Upper lobe of left lung (tissue), 6 donors: Measurements from ENCODE around the gene PPP3R1. TPM values are rescaled to one million over a fixed set of nuclear protein-coding genes. Genes with fewer than 3 reads are reported as not detected.

ENCODE experiments used
- ATAC-seq, 2 donors: fragments of 200-7000 bp; cut with Tn5 transposase; one replicate each; pipeline ENCODE4 v1.9.1; 2022; ENCODE audit warnings: mild to moderate bottlenecking in 2 of 2, moderate library complexity in 2 of 2; ENCODE audit not compliant: low FRiP score in 2 of 2
- DNase-seq, 2 donors: peaks; one replicate each; pipeline ENCODE4 v3.0.0-alpha.2; 2019 to 2020
- H3K27ac ChIP-seq, 4 donors: fragments of 200-600 bp; sonication (generic); one replicate each; pipeline ENCODE4 v1.5.1; 2016 to 2019
- H3K27me3 ChIP-seq, 4 donors: fragments of 200-600 bp; sonication (generic); one replicate each; pipeline ENCODE4 v1.5.1; 2017 to 2019
- H3K36me3 ChIP-seq, 4 donors: fragments of 200-600 bp; sonication (generic); one replicate each; pipeline ENCODE4 v1.5.1; 2016 to 2019
- H3K4me1 ChIP-seq, 4 donors: fragments of 200-600 bp; sonication (generic); one replicate each; pipeline ENCODE4 v1.5.1; 2018 to 2019
- H3K4me3 ChIP-seq, 4 donors: fragments of 200-600 bp; sonication (generic); one replicate each; pipeline ENCODE4 v1.5.1; 2017 to 2019; ENCODE audit warnings: mild to moderate bottlenecking in 2 of 4, moderate library complexity in 1 of 4
- H3K9me3 ChIP-seq, 4 donors: fragments of 200-600 bp; sonication (generic); one replicate each; pipeline ENCODE4 v1.5.1; 2018 to 2019
- EP300 ChIP-seq, 4 donors: sonication (generic); formaldehyde crosslinking; IDR thresholded peaks; one replicate each; pipeline ENCODE4 v1.5.1; 2017; ENCODE audit warnings: antibody characterized with exemption in 4 of 4, control low read depth in 2 of 4
- POLR2A ChIP-seq, 4 donors: fragments of 450-650 bp; IDR thresholded peaks; one replicate each; pipeline ENCODE4 v1.5.1; 2016 to 2017; ENCODE audit warnings: antibody characterized with exemption in 4 of 4, mild to moderate bottlenecking in 2 of 4
- POLR2AphosphoS5 ChIP-seq, 2 donors: sonication (generic); formaldehyde crosslinking; IDR thresholded peaks; one replicate each; pipeline ENCODE4 v1.5.1; 2017; ENCODE audit warnings: antibody characterized with exemption in 2 of 2
- WGBS, 2 donors: methylation state at CpG; one replicate each; pipeline ENCODE4 v1.1.5; 2017 to 2018; 5-methylcytosine and 5-hydroxymethylcytosine counted together
- total RNA-seq, 6 donors: library from RNA; depleted of rRNA in 4 of 6; stranded (reverse); fragments of >200 nt in 4 of 6; gene quantifications; one replicate each; pipeline versions ENCODE4 v1.1.0 to v1.2.1, GENCODE V29; 2016 to 2021
- TF ChIP-seq, protein P1 (sequence below), 6 experiments: fragments of 450-650 bp in 4 of 6; fragments of 200-600 bp in 2 of 6; sonication (generic) in 2 of 6; IDR thresholded peaks; one replicate each; pipeline ENCODE4 v1.5.1; 2016 to 2019; ENCODE audit warnings: antibody characterized with exemption in 6 of 6
- donor health status: DM: no; HTN: no; CAD: no; lungs with moderate emphysema.
- donor health status: DM: no; HTN: yes; CAD: no; lungs with severe emphysema.

Gene PPP3R1
- total RNA-seq, 6 donors from 2014 or later: 14.7 to 56.6 (median 45.4) TPM

DNA sequence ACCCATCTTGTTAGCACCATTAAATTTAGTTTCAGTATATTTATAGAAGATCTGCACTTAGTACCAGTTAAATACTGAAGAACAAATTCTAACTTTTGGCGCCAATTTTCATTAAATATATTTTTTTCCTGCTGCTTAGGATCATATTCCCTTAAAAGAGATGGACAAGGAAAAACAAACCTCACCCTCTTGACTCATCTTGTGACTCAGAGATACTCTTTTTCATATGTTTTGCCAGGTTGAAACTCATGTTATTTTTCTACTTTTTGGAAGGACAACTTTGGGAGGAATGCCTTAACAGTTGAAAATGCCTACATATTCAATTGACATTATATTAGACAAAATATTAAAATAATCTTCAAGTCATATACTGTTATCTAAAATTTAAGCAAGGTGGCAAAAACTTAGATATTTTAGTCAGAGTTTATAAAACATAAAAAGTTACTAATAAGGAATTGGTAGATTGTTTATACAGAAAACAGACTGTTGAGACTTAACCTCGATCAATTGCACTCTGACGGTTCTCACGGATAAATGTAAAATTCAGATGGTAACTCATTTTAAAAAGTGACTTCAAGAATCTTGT, 58.5 kb downstream of the PPP3R1 start:
- DNase-seq: no peak
- peak in 1 of 2 donors; percentile 57 for ATAC-seq
- Histone ChIP-seq H3K9me3 (no peaks in the 10 kb centered on the region), H3K4me1 (peaks cover 14 to 59% (median 42%) of the 10 kb centered on the region in 4 donors), H3K27ac (no peak overlapping the region), H3K36me3 (no peaks in the 10 kb centered on the region), H3K27me3 (no peaks in the 10 kb centered on the region), H3K4me3 (no peak overlapping the region)
- WGBS, 2 donors: 88 to 96% methylated on average over 4 of the region's 4 CpGs
- TF ChIP-seq EP300 (IDR thresholded peaks at IDR 0.05): no peak
- TF ChIP-seq, protein P1, sequence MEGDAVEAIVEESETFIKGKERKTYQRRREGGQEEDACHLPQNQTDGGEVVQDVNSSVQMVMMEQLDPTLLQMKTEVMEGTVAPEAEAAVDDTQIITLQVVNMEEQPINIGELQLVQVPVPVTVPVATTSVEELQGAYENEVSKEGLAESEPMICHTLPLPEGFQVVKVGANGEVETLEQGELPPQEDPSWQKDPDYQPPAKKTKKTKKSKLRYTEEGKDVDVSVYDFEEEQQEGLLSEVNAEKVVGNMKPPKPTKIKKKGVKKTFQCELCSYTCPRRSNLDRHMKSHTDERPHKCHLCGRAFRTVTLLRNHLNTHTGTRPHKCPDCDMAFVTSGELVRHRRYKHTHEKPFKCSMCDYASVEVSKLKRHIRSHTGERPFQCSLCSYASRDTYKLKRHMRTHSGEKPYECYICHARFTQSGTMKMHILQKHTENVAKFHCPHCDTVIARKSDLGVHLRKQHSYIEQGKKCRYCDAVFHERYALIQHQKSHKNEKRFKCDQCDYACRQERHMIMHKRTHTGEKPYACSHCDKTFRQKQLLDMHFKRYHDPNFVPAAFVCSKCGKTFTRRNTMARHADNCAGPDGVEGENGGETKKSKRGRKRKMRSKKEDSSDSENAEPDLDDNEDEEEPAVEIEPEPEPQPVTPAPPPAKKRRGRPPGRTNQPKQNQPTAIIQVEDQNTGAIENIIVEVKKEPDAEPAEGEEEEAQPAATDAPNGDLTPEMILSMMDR (IDR thresholded peaks at IDR 0.05): no peak
- TF ChIP-seq POLR2AphosphoS5 (IDR thresholded peaks at IDR 0.05): no peak
- no peak for TF ChIP-seq POLR2A (IDR thresholded peaks at IDR 0.05)

DNA sequence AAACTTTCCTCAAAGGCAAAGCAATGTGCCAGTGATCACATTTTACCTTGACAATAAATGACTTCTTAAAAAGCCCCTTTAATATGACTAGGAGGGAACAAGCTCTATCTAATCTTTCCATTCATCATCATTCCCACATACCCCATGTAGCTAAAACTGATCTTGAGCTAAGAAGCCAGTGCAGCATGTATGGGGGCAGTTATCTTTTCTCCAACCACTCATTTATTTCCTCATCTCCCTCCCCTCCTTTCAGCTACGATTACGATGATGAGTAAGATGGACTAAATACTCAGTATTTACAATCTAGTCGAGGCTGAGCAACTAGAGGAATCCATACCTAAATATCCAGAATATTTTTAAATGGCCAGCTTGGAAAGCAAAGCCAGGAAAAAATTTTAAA, 59.2 kb downstream of the PPP3R1 start:
- no peaks in the 10 kb centered on the region for H3K9me3 ChIP-seq
- 67 to 68% methylated on average over 3 of the region's 3 CpGs for WGBS, 2 donors
- ATAC-seq (no peak), DNase-seq (no peak)
- H3K36me3 ChIP-seq: no peaks in the 10 kb centered on the region
- TF ChIP-seq EP300 (IDR thresholded peaks at IDR 0.05) (no peak), POLR2A (IDR thresholded peaks at IDR 0.05) (no peak), POLR2AphosphoS5 (IDR thresholded peaks at IDR 0.05) (no peak)
- TF ChIP-seq, protein P1 (IDR thresholded peaks at IDR 0.05): no peak
- peaks cover 14 to 65% (median 47%) of the 10 kb centered on the region in 4 donors for H3K4me1 ChIP-seq
- no peaks in the 10 kb centered on the region for H3K27me3 ChIP-seq
- H3K27ac ChIP-seq: no peak overlapping the region
- no peak overlapping the region for H3K4me3 ChIP-seq

DNA sequence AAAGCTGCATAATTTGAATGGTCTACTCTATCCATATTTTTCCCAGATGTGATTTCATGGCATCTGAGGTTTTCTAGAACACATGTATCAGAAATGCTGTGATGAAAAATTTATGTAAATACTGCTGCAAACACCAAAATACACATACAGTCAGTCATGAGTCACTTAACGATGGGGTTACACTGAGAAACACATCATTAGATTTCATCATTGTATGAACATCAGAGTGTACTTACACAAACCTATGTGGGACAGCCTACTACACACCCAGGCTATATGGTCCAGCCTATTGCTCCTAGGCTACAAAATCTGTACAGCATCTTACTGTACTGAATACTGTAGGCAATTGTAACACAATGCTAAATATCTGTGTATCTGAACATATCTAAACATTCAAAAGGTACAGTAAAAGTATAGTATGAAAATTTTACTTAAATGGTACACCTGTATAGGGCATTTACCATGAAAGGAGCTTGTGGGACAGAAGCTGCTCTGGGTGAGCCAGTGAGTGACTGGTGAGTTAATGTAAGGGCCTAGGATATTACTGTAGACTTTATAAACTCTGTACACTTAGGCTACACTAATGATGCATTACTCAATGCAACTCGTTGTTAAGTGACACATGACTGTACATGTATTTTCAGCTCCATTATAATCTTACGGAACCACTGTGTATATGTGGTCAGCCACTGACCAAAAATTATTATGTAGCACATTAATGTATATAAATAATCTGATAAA, 61.2 kb downstream of the PPP3R1 start:
- WGBS, 2 donors: 45 to 52% methylated on average over 3 of the region's 3 CpGs
- Histone ChIP-seq H3K27ac (no peak overlapping the region), H3K27me3 (no peaks in the 10 kb centered on the region), H3K4me3 (no peak overlapping the region), H3K36me3 (peaks cover 0 to 4% (median 0%) of the 10 kb centered on the region in 4 donors), H3K9me3 (no peaks in the 10 kb centered on the region), H3K4me1 (peaks cover 19 to 68% (median 40%) of the 10 kb centered on the region in 4 donors)
- DNase-seq (no peak), ATAC-seq (peak in 1 of 2 donors; percentile 25)
- no peak for TF ChIP-seq EP300 (IDR thresholded peaks at IDR 0.05)
- TF ChIP-seq POLR2A (IDR thresholded peaks at IDR 0.05): no peak
- TF ChIP-seq, protein P1 (IDR thresholded peaks at IDR 0.05): no peak
- TF ChIP-seq POLR2AphosphoS5 (IDR thresholded peaks at IDR 0.05): no peak

- TF ChIP-seq POLR2AphosphoS5 (IDR thresholded peaks at IDR 0.05): no peak
- TF ChIP-seq EP300 (IDR thresholded peaks at IDR 0.05): no peak
- no peak for TF ChIP-seq POLR2A (IDR thresholded peaks at IDR 0.05)
- TF ChIP-seq, protein P1 (IDR thresholded peaks at IDR 0.05): no peak
- Histone ChIP-seq H3K4me3 (no peak overlapping the region), H3K27ac (no peak overlapping the region), H3K27me3 (no peaks in the 10 kb centered on the region), H3K4me1 (peaks cover 16 to 60% (median 30%) of the 10 kb centered on the region in 4 donors), H3K9me3 (no peaks in the 10 kb centered on the region), H3K36me3 (peaks cover 0 to 9% (median 1%) of the 10 kb centered on the region in 4 donors)
- DNase-seq (no peak), ATAC-seq (no peak)
- WGBS, 2 donors: 81 to 85% methylated on average over 15 of the region's 15 CpGs
These were observed 62.1 kb downstream of the PPP3R1 start for GRCh38 chr2:68189991-68190784.
